ENCODE measurements around the gene DLGAP1. TPM values are rescaled to one million over a fixed set of nuclear protein-coding genes. Genes with fewer than 3 reads are reported as not detected.
"Not testable (repeated sequence)": the region's sequence is repeated elsewhere in the genome, so short reads cannot be mapped to it uniquely, and the experiment has no call there.

Gene DLGAP1
- total and polyA plus RNA-seq, 2 of the 8 experiments (the other 6 are each of a cell fraction or from before 2014, with no cell fraction given) = 11.8 to 16.9 TPM

DNA sequence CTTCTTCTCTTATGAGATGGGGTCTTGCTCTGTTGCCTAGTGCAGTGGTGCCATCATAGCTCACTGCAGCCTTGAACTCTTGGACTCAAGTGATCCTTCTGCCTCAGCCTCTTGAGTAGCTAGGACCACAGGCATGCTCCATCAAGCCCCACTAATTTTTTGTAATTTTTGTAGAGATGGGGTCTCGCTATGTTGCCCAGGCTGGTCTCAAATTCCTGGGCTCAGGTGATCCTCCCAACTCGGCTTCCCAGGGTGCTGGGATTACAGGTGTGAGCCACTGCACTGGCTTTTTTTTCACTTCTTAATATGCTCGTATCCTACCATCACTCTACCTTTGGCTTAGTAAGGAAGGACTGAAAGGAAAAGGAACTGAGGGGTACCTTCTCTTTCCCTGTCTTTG lies 983.0 kb downstream of the DLGAP1 start:
- H3K23ac ChIP-seq (ENCODE audit: insufficient read length); H3K56ac ChIP-seq (replicated peaks; ENCODE audit: insufficient read length, low read depth, low read length); H3K4me3 ChIP-seq (ENCODE audit: extremely low read depth in 1 of 4, insufficient read depth in 2 of 4, low read depth in 3 of 4, low read length in 4 of 4); H3K27me3 ChIP-seq (replicated peaks in 1 of 4; ENCODE audit: control insufficient read depth in 3 of 4, extremely low read depth in 1 of 4, insufficient read depth in 3 of 4, low read length in 3 of 4); H3K4me2 ChIP-seq (ENCODE audit: insufficient read depth in 1 of 2, low read depth in 2 of 2, low read length in 2 of 2); H3K9me3 ChIP-seq (ENCODE audit: insufficient read depth in 2 of 2, low read depth in 1 of 2, low read length in 1 of 2); H2BK120ac ChIP-seq (replicated peaks; ENCODE audit: low read depth, low read length); H2BK5ac ChIP-seq (ENCODE audit: low read depth, low read length); H3K4ac ChIP-seq (replicated peaks; ENCODE audit: insufficient read length, low read depth, low read length); H3K18ac ChIP-seq (ENCODE audit: extremely low read depth, low read length); H3K23me2 ChIP-seq (ENCODE audit: low read depth, low read length); H3K27ac ChIP-seq (ENCODE audit: low read depth, low read length); H4K5ac ChIP-seq (ENCODE audit: insufficient read length, low read depth, low read length); H4K20me1 ChIP-seq (replicated peaks in 1 of 2; ENCODE audit: control insufficient read depth in 1 of 2, insufficient read depth in 2 of 2, low read length in 2 of 2); H3K9ac ChIP-seq (replicated peaks in 1 of 4; ENCODE audit: extremely low read depth in 1 of 4, low read depth in 3 of 4, low read length in 3 of 4); DNase-seq (ENCODE audit: low read depth in 1 of 2, low spot score in 2 of 2); POLR2A ChIA-PET (ENCODE audit: partially characterized antibody); FAIRE-seq; H4K8ac ChIP-seq (ENCODE audit: extremely low read depth, insufficient read depth, low read length); H3K79me2 ChIP-seq (ENCODE audit: control insufficient read depth in 1 of 2, insufficient read depth in 2 of 2, low read length in 2 of 2); H3K14ac ChIP-seq (ENCODE audit: insufficient read length); H4K91ac ChIP-seq (replicated peaks; ENCODE audit: insufficient read length, low read length); H3K4me1 ChIP-seq (replicated peaks in 1 of 4; ENCODE audit: control insufficient read depth in 3 of 4, insufficient read depth in 4 of 4, low read length in 3 of 4); H2BK15ac ChIP-seq (ENCODE audit: low read length); H2AK5ac ChIP-seq (ENCODE audit: low read depth, low read length); H3K36me3 ChIP-seq (ENCODE audit: control insufficient read depth in 2 of 4, insufficient read depth in 4 of 4, low read length in 3 of 4); H3K79me1 ChIP-seq (ENCODE audit: low read depth, low read length); H2AFZ ChIP-seq (ENCODE audit: low read length); H2BK20ac ChIP-seq (ENCODE audit: low read length): not testable (repeated sequence)
- 91% methylated on average over 3 of the region's 3 CpGs; no CpG with 5 or more reads in 1 of the 2 experiments for WGBS, 2 experiments (ENCODE audit: extremely low coverage in 1 of 2, insufficient coverage in 1 of 2, insufficient read length in 1 of 2, insufficient replicate concordance in 2 of 2, low coverage in 1 of 2, low lambda C conversion rate in 2 of 2, missing lambda C conversion rate in 1 of 2)
- CTCF ChIA-PET (ENCODE audit: partially characterized antibody) = interaction anchor here (1.1 to 3.4 kb wide), 5 partner anchors 11 to 193 kb away, joined by 3 to 12 read pairs (median 6); no protein-coding TSS in a partner anchor
- peak overlapping the region; percentile 53; the same call in 1 of the 2 replicates for H2BK12ac ChIP-seq (ENCODE audit: low read depth, low read length)
